LoVo (cell line): ENCODE data around the gene ESYT1.
A peak's percentile ranks its signal among the peaks of the same experiment; 100 is the strongest.

Experiments
- DNase-seq: peaks from one replicate; pipeline ENCODE4 v3.0.0-alpha.2; 2016; ENCODE audit warnings: low spot score

Gene ESYT1

GRCh38 chr12:56127888-56128669 lies at the start of gene ESYT1:
Gene ESYT1 (plus strand): TSS chr12:56128267. CDS start chr12:56128320, 53 bp downstream.
- peak; percentile 100 for DNase-seq

GRCh38 chr12:56078427-56078826 lies 49.6 kb upstream of the ESYT1 start:
- DNase-seq: no peak

- DNase-seq: peak; percentile 93
These were observed 48.9 kb upstream of the ESYT1 start for GRCh38 chr12:56078931-56079722.

GRCh38 chr12:56079723-56080555 lies 48.1 kb upstream of the ESYT1 start, which contains the start of gene ERBB3:
Gene ERBB3 (plus strand): TSS chr12:56080165. CDS start chr12:56080301, 136 bp downstream.
- peak; percentile 93 for DNase-seq

GRCh38 chr12:56080556-56081138 lies 47.4 kb upstream of the ESYT1 start:
- peak; percentile 68 for DNase-seq

- DNase-seq: peak; percentile 78
These were observed 46.4 kb upstream of the ESYT1 start for GRCh38 chr12:56081393-56082347.

GRCh38 chr12:56082382-56082781 lies 45.7 kb upstream of the ESYT1 start:
- no peak for DNase-seq

GRCh38 chr12:56082967-56083366 lies 45.1 kb upstream of the ESYT1 start:
- no peak for DNase-seq

GRCh38 chr12:56084958-56085543 lies 43.0 kb upstream of the ESYT1 start:
- DNase-seq: no peak

GRCh38 chr12:56086096-56086495 lies 42.0 kb upstream of the ESYT1 start:
- DNase-seq: no peak

- DNase-seq: no peak
These were observed 41.5 kb upstream of the ESYT1 start for GRCh38 chr12:56086608-56087007.

- DNase-seq: peak; percentile 59
These were observed 40.8 kb upstream of the ESYT1 start for GRCh38 chr12:56087220-56087619.

- no peak for DNase-seq
These were observed 30.3 kb upstream of the ESYT1 start for GRCh38 chr12:56097738-56098137.

GRCh38 chr12:56098592-56098991 lies 29.5 kb upstream of the ESYT1 start:
- no peak for DNase-seq

- no peak for DNase-seq
These were observed 28.3 kb upstream of the ESYT1 start for GRCh38 chr12:56099787-56100186.

GRCh38 chr12:56101045-56101444 lies 27.0 kb upstream of the ESYT1 start:
- no peak for DNase-seq

- DNase-seq: no peak
These were observed 25.4 kb upstream of the ESYT1 start for GRCh38 chr12:56102683-56103065.

- DNase-seq: no peak
These were observed 24.9 kb upstream of the ESYT1 start for GRCh38 chr12:56103066-56103711.

GRCh38 chr12:56103823-56104108 lies 24.3 kb upstream of the ESYT1 start:
- no peak for DNase-seq
